Fibroblast of lung (primary cell): ENCODE measurements around the gene PRSS1.

Experiments
- CTCF ChIP-seq, 2 donors: IDR thresholded peaks in 1 of 2; conservative IDR thresholded peaks in 1 of 2; 1 replicate in 1 of 2; 2 replicates in 1 of 2; pipeline ENCODE4 v1.5.1; 2011 to 2012; ENCODE audit warnings: low read length in 2 of 2, control low read depth in 1 of 2, inconsistent platforms in 1 of 2, low read depth in 1 of 2, mild to moderate bottlenecking in 1 of 2
- EZH2 ChIP-seq: IDR thresholded peaks from 2 replicates; pipeline ENCODE4 v1.5.1; 2012; ENCODE audit warnings: low read length, control low read depth, mild to moderate bottlenecking; ENCODE audit errors: missing control alignments

GRCh38 chr7:142720986-142721385 lies 28.3 kb upstream of the PRSS1 start:
- TF ChIP-seq CTCF (conservative IDR thresholded peaks at IDR 0.05 in 1 of 2, IDR thresholded peaks at IDR 0.05 in 1 of 2; ENCODE audit: low read depth in 1 of 2, low read length in 2 of 2) (no peak), EZH2 (no peak)
